Measurements from ENCODE around the gene PARP9.

The PARP9 gene

GRCh38 chr3:122558605-122559004 is 5.5 kb downstream of the PARP9 start:
- H2AFZ ChIP-seq (ENCODE audit: low read depth, low read length), result no peak overlapping the region
- H3K79me2 ChIP-seq (ENCODE audit: low read length), result peaks cover 43% of the 10 kb centered on the region
- peaks cover 34% of the 10 kb centered on the region for H3K4me1 ChIP-seq (ENCODE audit: low read length)
- H3K4me2 ChIP-seq (ENCODE audit: low read length), result no peak overlapping the region
- H3K27ac ChIP-seq (ENCODE audit: low read length), result no peak overlapping the region
- no peak overlapping the region for H3K4me3 ChIP-seq (ENCODE audit: low read length)
- H3K9ac ChIP-seq (ENCODE audit: low read length), result no peak overlapping the region
- H4K20me1 ChIP-seq (ENCODE audit: insufficient read depth, low read length), result peaks cover 3% of the 10 kb centered on the region; the same call in 1 of the 2 replicates
- no peaks in the 10 kb centered on the region for H3K9me3 ChIP-seq (ENCODE audit: insufficient read depth, low read length)
- no peaks in the 10 kb centered on the region for H3K27me3 ChIP-seq (ENCODE audit: low read depth, low read length)
- H3K36me3 ChIP-seq (replicated peaks; ENCODE audit: low read depth, low read length), result peaks cover 55% of the 10 kb centered on the region
- TF ChIP-seq EZH2phosphoT487 (IDR thresholded peaks at IDR 0.05; ENCODE audit: low read depth), result no peak
- no peak for TF ChIP-seq CTCF (IDR thresholded peaks at IDR 0.05; ENCODE audit: low read depth, low read length)

- peaks cover 21% of the 10 kb centered on the region for H3K4me1 ChIP-seq (ENCODE audit: low read length)
- H2AFZ ChIP-seq (ENCODE audit: low read depth, low read length), result no peak overlapping the region
- TF ChIP-seq EZH2phosphoT487 (IDR thresholded peaks at IDR 0.05; ENCODE audit: low read depth) (no peak), CTCF (IDR thresholded peaks at IDR 0.05; ENCODE audit: low read depth, low read length) (no peak)
- no peak overlapping the region for H3K9ac ChIP-seq (ENCODE audit: low read length)
- H3K27ac ChIP-seq (ENCODE audit: low read length), result no peak overlapping the region
- H3K79me2 ChIP-seq (ENCODE audit: low read length), result peaks cover 31% of the 10 kb centered on the region
- no peaks in the 10 kb centered on the region for H3K9me3 ChIP-seq (ENCODE audit: insufficient read depth, low read length)
- H3K27me3 ChIP-seq (ENCODE audit: low read depth, low read length), result no peaks in the 10 kb centered on the region
- H3K4me3 ChIP-seq (ENCODE audit: low read length), result no peak overlapping the region
- peaks cover 63% of the 10 kb centered on the region for H3K36me3 ChIP-seq (replicated peaks; ENCODE audit: low read depth, low read length)
- peaks cover 3% of the 10 kb centered on the region; the same call in 1 of the 2 replicates for H4K20me1 ChIP-seq (ENCODE audit: insufficient read depth, low read length)
- no peak overlapping the region for H3K4me2 ChIP-seq (ENCODE audit: low read length)
These were observed 6.7 kb downstream of the PARP9 start for GRCh38 chr3:122557356-122557755.

- H3K27me3 ChIP-seq (ENCODE audit: low read depth, low read length), result no peaks in the 10 kb centered on the region
- peaks cover 3% of the 10 kb centered on the region; the same call in 1 of the 2 replicates for H4K20me1 ChIP-seq (ENCODE audit: insufficient read depth, low read length)
- TF ChIP-seq EZH2phosphoT487 (IDR thresholded peaks at IDR 0.05; ENCODE audit: low read depth) (no peak), CTCF (IDR thresholded peaks at IDR 0.05; ENCODE audit: low read depth, low read length) (no peak)
- peaks cover 76% of the 10 kb centered on the region for H3K36me3 ChIP-seq (replicated peaks; ENCODE audit: low read depth, low read length)
- H3K4me2 ChIP-seq (ENCODE audit: low read length), result no peak overlapping the region
- peaks cover 6% of the 10 kb centered on the region for H3K4me1 ChIP-seq (ENCODE audit: low read length)
- H3K9ac ChIP-seq (ENCODE audit: low read length), result no peak overlapping the region
- H3K27ac ChIP-seq (ENCODE audit: low read length), result no peak overlapping the region
- no peak overlapping the region for H2AFZ ChIP-seq (ENCODE audit: low read depth, low read length)
- peaks cover 14% of the 10 kb centered on the region; the same call in 1 of the 2 replicates for H3K79me2 ChIP-seq (ENCODE audit: low read length)
- no peak overlapping the region for H3K4me3 ChIP-seq (ENCODE audit: low read length)
- no peaks in the 10 kb centered on the region for H3K9me3 ChIP-seq (ENCODE audit: insufficient read depth, low read length)
These were observed 8.6 kb downstream of the PARP9 start for GRCh38 chr3:122555275-122556071.

GRCh38 chr3:122553171-122553570 is 10.9 kb downstream of the PARP9 start:
- Histone ChIP-seq H3K4me2 (ENCODE audit: low read length) (no peak overlapping the region), H3K27me3 (ENCODE audit: low read depth, low read length) (no peaks in the 10 kb centered on the region), H3K79me2 (ENCODE audit: low read length) (0 out of 2 replicates have a peak, but pooled peaks cover 3% of the 10 kb centered on the region), H3K9ac (ENCODE audit: low read length) (no peak overlapping the region), H3K4me1 (ENCODE audit: low read length) (no peaks in the 10 kb centered on the region), H3K9me3 (ENCODE audit: insufficient read depth, low read length) (no peaks in the 10 kb centered on the region), H2AFZ (ENCODE audit: low read depth, low read length) (no peak overlapping the region), H3K4me3 (ENCODE audit: low read length) (no peak overlapping the region), H3K36me3 (replicated peaks; ENCODE audit: low read depth, low read length) (peaks cover 80% of the 10 kb centered on the region), H3K27ac (ENCODE audit: low read length) (no peak overlapping the region), H4K20me1 (ENCODE audit: insufficient read depth, low read length) (peaks cover 3% of the 10 kb centered on the region; the same call in 1 of the 2 replicates)
- TF ChIP-seq CTCF (IDR thresholded peaks at IDR 0.05; ENCODE audit: low read depth, low read length) (no peak), EZH2phosphoT487 (IDR thresholded peaks at IDR 0.05; ENCODE audit: low read depth) (no peak)

All from OCI-LY3 (cell line).